ENCODE measurements around the gene EIF4A2. TPM values are rescaled to one million over a fixed set of nuclear protein-coding genes. Genes with fewer than 3 reads are reported as not detected.

EIF4A2 gene
- total and polyA plus RNA-seq, 2 of the 13 experiments (the other 11 are each of a cell fraction or from before 2014, with no cell fraction given) = 480 to 596 TPM

- TF ChIP-seq TGIF2 (CRISPR knock-in tag; IDR thresholded peaks at IDR 0.05) = 0 out of 2 replicates have a peak, but pooled peaks have one; percentile 29
- TF ChIP-seq ZNF687 (CRISPR knock-in tag; IDR thresholded peaks at IDR 0.05) = peak; percentile 71; the same call in 1 of the 2 replicates
- TF ChIP-seq ZNF772 (CRISPR knock-in tag; IDR thresholded peaks at IDR 0.05) = no peak
- peak; percentile 11; the same call in 1 of the 2 replicates for TF ChIP-seq ZSCAN21 (CRISPR knock-in tag; IDR thresholded peaks at IDR 0.05; ENCODE audit: borderline replicate concordance)
- peak; percentile 26 for TF ChIP-seq MAX (IDR thresholded peaks at IDR 0.05)
- no peak for TF ChIP-seq MTERF4 (CRISPR knock-in tag; IDR thresholded peaks at IDR 0.05)
- TF ChIP-seq SP5 (CRISPR knock-in tag; IDR thresholded peaks at IDR 0.05; ENCODE audit: borderline replicate concordance, low read depth) = no peak
- TF ChIP-seq ISL2 (CRISPR knock-in tag; IDR thresholded peaks at IDR 0.05) = no peak
- peak; percentile 2 for TF ChIP-seq IKZF4 (CRISPR knock-in tag; IDR thresholded peaks at IDR 0.05; ENCODE audit: borderline replicate concordance, low read depth, not compliant biosample characterization)
- TF ChIP-seq RNF219 (CRISPR knock-in tag; IDR thresholded peaks at IDR 0.05) = no peak
Measured at GRCh38 chr3:186826410-186826975, 43.1 kb downstream of the EIF4A2 start (continued).
